HG02678 (cell line): ENCODE measurements around the gene RNU1-4.
"Not testable (repeated sequence)": the region's sequence is repeated elsewhere in the genome, so short reads cannot be mapped to it uniquely, and the experiment has no call there.

ENCODE experiments used
- ATAC-seq: cut with Tn5 transposase; IDR thresholded peaks from one replicate; pipeline ENCODE4 v1.9.1; 2021; ENCODE audit warnings: mild to moderate bottlenecking, moderate library complexity; ENCODE audit not compliant: unreplicated experiment

RNU1-4 gene

DNA sequence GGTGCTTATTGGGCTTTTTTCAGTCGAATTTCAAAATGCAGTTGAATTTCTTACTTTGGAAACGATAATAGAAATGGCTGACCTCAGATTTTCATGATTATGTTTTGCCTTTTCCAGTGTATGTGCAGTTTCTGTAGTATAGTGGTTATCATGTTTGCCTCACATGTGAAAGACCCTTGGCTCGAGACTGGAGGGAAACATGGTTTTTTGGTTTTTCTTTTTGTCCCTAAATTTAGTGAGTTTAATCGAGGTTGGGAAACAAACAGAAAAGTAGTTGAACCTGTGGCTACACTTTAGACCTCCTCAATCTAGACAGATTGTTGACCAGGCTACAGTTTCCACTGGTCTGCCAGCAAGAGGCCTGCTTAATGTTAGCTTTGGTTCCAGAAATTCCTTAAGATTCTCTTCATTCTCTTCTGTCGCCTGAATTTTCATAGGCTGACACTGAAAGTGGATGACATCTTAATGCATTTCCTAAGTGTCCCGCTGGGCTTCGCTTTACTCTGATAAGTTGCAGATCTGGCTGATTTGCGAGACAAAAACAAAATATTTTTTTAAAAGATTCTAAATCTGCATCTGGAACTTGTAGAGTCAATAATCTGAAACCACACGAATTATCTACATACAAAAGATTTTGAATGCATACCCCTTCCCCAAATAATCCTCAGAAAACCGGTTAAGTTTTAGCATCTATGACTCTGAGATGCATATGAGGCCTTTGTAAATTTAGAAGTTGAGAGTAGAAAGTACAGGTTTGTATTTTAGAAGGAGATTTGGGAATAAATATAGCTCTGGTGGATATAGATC, 14.7 kb upstream of the RNU1-4 start:
- not testable (repeated sequence) for ATAC-seq

DNA sequence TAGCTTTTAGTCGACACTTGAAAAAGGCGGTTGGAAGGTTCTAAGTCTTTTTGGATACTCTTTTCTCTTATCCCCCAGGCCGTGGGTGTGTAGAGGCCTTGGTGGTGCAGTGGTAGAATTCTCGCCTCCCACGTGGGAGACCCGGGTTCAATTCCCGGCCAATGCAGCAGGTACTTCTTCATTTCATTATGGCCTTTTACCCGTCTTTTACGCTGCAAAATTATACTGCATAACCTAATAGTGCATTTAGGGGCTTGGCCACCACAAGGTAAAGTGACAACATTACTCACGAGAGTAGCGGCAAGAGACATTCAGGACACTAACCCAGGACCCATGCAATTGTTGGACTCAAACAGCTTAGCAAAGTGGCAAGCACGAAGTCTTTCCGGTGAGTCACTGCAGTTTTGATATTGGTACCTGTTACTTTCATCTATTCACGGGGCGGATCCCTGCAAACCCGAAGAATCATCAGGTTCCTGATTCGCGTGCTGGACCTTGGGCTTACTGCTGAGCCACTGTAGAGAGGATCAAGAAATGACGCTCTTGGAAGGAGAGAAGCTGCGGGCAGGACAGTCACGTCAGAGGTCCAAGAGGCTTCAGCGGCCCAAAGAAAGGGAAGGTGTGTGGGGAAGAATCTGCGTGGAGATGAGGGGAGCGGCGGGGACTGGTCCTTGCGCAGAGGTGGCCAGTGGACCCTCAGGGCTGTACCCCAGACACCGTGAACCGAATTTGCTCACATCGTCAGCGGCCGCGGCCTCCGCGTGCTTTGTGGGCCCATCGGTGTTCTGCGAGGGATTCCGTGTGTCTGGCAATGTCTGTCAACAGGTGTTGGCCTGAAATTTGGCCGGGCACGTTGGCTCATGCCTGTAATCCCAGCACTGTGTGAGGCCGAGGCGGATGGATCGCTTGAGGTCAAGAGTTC, 12.9 kb upstream of the RNU1-4 start:
- no peak for ATAC-seq

DNA sequence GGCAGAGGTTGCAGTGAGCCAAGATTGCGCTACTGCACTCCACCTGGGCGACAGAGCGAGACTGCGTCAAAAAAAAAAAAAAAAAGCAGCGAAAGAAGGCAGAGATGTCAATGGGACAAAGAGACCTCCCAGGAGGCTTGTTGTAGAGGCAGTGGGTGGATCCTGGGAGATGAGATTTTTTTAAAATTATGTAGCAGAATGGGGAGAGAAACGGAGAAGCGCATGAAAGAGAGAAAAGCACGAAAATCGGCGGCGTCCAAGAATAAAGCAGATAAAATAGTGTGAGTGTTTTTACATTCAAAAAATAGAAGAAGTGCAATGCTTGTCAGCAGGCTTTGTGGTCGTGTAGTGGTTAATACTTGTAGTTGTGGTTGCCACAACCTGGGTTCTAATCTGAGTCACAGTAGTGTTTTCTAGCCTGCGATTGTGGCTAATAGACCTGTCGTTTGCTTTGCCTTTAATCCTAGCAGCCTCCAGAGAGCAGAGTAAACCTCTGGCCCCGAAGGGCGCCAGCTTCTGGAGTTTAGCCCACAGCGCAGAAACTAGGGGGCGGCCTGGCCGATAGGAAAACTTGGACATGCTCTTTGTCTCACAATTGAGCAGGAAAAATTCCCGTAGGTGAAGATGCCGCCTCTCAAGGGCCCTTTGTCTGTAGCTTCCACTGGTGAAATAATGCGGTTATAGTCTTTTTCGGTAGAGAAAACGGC, 11.9 kb upstream of the RNU1-4 start:
- not testable (repeated sequence) for ATAC-seq

DNA sequence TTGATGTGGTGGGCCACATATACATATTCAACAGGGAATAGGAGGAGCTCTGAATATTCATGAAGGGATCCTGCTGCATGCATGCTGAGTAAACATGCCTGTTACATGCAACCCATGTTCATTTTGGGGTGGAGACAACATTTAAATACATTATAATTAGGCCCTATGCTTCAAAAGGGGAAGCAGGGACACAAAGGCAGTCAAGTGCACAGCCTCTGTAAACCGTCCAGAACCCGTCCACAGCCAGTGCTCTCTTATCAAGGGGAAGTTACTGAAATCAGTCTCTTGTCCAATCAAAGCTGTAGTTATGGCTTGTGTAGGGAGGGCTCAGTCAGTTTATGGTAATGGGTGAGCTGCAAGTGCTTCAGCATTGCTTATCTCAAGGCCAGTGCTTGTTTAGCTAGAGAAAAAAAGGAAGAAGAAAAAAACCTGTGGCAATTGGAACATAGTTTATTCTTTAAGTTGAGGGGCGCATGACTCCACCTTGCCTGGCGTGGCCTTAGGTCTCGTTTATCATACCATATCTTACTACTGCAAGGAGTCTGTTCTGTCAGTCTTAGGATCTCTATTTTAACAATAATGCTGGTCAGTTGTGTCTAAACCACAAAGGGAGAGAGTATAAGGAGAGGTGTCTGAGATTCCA, 7.9 kb upstream of the RNU1-4 start:
- ATAC-seq, result not testable (repeated sequence)

DNA sequence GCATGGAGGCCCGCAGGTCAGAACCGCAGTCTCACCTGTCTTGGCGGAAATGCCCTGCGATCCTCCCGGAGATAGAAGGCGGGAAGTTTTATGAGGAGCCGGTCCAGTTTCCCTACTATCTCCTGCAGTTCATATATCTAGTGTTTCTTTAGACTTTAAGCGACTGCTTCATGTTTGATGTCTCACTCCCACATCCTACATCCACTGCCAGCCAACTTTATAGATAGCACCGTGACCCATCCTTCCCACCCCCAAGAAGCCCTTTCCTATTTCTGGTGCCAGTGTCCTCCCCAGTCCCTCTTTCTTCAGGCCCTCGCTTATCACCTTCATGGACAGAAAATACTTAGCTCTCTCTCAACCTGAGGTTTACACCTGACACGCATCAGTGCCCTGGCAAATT, 914 bp downstream of the RNU1-4 start:
- ATAC-seq, result not testable (repeated sequence)

DNA sequence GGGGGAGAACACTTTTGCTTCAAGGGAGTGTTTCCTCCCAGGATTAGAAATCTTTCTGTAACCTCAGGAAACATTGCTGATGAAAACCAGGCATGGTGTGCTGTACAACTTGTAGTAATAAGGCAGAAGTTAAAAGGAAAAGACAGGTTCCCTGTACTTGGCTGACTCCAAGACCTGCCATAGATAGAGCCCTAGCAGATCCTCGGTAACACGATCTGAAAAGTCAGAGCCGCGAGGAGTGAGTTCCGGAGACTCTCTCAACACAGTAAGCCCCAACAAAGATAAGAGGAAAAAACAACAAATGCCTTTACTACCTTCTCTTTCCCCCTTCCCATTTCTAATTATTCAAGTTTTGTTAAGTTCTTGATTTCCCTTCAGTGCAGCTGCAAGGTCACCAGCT, 7.3 kb downstream of the RNU1-4 start:
- not testable (repeated sequence) for ATAC-seq

DNA sequence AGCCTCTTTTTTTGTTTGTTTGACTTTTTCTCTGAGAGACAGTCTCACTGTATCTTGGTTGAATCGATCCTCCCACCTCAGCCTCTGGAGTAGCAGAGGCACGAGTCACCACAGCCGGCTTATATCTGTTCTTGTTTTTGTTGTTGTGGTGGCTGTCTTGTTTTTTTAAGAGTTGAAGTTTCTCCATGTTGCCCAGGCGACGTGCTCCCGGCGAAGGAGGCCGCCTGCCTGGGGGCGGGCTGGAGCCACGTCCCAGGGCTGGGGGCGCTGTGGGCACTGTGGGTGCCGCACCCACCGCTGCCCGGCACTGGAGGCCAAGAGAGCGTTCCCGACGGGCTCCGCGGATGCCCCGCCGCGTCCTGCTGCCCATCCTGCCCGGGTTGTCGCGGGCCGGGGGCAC, 8.4 kb downstream of the RNU1-4 start:
- not testable (repeated sequence) for ATAC-seq

DNA sequence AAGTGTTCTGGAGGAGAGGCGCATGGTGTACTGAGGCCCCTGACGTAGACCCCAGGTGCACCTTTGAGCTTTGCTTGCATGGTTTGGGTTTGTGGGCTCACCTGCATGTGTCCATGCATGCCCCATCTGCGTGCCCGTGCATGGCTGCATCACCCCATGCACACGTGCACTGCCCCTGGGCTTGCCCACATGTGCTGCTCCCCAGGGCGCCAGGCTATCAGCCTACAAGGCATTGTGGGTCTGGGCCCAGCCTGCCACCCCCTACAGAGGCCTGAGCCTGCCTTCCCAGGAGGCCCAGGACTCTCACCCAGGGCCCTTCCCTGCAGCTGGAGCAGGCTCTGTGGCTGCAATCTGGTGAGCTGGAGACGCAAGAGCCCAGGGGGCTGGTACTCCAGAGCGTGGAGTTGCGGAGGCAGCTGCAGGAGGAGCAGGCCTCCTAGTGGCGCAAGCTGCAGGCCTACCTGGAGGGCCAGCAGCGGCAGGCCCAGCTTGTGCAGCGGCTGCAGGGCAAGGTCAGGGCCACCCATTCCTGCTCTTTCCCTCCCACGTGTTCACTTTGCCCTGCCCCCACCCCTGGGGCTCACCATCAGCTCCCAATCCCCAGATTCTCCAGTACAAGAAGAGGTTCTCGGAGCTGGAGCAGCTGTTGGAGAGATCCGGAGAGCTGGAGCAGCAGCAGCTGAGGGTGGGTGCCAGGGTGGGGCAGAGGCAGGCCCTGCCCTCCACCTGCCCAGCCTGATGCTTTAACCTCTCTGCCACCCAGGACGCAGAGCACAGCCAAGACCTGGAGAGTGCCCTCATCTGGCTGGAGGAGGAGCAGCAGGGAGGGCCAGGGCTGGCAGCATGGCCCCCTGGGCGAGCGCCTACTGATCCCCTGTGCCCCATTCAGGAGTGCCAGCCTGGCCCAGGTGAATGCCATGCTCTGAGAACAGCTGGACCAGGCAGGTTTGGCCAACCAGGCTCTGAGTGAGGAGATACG, 9.9 kb downstream of the RNU1-4 start:
- ATAC-seq, result not testable (repeated sequence)

DNA sequence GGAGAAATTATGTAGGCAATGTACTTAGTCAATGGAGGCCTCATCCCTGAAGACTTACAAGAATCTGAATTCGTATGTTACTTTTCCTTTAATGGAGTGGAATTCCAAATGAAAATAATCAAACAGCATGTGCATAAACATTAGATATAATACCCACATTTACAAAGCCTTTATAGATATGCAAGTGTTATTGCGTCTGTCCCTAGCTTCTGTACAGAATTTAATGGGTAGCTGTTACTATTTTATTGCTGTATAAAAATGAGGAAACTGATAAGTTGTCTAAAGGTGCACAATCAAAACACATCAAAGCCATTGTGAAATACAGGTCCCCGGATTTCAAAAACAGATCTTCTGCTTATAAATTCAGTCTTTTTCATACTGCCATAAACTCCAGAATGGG, 12.5 kb downstream of the RNU1-4 start:
- not testable (repeated sequence) for ATAC-seq

DNA sequence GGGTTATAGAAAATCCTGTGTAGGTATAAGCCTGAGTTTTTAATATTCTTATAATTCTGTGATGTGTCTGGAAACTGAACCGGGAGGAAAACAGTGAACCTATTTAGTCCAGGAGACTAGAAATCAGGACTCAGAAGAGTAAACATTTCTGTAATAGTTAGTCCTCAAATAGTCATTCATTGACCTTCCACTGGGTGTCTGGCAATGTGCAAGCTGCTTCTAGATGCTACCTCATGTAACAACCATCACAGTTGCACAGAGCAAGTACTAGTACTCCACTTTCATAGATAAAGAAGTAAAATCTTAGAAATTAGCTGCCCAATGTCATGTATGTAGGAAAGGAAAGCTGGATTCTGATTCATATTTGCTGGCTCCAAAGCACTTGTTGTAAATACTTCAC, 15.1 kb downstream of the RNU1-4 start:
- ATAC-seq, result not testable (repeated sequence)

DNA sequence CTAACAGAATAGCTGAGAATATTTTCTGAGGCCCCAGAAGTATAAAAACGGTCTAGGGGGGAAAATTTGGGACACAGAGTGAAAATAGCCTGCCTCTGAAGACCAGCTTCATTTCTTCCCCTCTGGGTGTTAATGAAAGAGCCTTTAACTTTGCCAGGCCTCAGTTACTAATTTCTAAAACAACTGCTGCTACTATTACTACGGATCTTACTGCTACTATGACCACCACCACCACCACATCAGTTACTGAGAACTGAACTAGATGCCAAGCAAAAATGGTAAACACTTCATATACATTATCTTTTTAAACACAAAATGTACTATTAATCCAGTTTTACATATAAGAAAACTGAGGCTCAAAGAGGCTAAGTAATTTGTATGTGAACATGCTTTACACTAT, 15.6 kb downstream of the RNU1-4 start:
- not testable (repeated sequence) for ATAC-seq

DNA sequence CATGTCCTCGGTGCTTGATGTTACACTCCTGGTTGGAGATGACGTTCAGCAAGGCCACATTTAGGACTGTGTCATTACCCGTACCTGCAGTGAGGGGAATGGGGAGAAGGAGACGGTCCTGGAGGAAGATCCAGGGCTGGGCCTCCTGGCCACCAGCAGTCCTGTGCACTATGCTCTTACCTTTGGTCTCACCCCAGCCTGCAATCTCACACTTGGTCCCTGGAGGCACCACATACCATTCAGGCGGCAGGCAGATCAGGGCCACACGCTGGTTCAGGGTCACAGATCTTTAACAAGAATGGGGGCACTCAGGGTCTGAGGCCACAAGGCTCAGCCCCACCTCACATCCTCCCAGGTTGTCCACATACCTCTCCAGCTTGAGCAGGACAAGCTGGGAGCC, 17.3 kb downstream of the RNU1-4 start:
- ATAC-seq, result not testable (repeated sequence)

DNA sequence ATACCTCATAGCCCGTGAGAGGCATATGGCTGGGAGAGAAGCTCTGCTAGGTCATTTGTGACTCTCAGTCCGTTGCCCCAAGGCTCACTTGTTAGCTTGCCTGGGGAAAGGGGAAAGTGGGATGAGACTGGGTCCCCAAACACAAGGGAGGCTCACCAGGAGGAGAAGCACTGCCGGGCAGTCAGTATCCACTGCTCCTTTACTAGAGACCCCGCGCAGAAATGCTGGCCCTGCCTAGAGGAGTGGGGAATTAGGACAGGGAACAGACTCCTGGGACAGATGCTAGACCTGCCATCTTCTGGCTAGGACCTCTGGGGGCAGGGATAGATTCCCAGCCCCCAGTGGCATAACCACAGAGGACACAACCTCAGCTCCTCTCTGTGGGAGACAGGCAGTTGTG, 17.7 kb downstream of the RNU1-4 start:
- ATAC-seq, result not testable (repeated sequence)

DNA sequence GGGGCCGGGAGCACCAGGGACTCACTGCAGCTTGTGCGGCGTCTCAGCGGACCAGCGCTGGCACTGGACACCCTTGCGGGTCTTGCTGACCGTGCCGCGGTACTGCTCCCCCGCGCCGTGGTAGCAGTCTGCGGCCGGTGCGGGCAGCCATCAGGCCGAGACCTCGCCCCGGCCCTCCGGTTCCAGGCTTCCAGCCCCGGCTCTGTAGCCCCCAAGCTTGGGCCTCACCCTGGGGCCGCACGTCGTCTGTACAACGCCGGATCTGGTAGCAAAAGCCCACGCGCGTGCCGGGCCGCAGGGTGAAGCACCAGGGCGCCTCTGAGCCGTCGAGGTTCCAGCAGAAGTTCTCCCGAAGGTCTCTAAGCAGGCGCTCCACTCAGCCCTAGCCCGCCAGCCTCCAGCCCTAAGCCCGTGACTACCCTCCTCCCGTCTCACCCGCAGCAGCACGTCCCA, 18.8 kb downstream of the RNU1-4 start:
- ATAC-seq, result not testable (repeated sequence)

DNA sequence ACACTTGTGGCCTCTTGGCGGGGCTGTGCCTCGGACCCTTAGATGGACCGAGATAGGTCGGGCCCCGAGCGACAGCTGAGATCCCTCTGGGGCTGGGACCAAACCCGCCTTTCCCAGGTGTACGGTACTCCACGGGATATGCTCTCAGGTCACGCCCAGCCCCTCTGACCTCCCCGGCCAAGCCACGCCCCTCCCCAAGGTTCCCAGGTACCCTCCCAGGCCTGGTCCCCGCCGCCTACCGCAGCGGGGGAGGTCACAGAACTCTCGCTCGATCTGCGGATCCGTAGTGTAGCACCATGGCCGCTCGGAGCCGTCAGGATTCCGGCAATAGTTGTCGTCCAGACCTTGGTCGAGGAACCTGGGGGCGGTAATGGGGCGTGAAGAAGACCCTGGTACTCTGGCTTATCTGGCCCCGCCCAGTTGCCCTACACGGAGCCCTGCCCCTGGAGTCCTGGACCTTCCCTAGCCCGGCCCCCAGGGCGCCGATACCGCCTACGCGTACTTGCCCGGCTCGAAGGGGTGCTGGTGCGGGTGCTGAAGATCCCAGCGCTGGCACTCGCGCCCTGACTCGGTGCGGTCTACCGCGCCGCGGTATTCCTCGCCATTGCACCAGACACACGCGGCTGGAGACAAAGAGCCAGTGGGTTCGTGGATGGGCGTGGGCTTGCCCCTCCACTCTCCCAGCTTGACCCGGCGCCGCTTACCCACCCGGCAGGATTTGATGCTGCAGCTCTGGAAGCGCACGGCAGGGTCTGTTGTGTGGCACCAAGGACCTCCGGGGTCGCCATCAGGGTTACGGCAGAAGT, 19.5 kb downstream of the RNU1-4 start:
- ATAC-seq, result not testable (repeated sequence)

DNA sequence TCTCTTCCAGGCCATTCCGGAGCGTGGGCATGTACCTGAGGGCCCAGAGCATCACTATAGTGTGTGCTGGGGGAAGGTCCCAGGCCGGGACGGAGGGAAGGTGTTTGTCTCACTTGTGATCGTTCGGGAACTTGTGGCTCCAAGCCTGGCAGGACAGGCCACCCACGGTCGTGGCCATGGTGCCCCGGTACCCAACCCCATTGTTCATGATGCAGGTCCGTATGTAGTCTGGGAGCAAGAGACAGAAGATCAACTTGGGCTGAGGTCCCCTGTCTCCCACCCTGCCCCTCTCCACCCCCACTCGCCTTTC, 20.1 kb downstream of the RNU1-4 start:
- ATAC-seq, result not testable (repeated sequence)

DNA sequence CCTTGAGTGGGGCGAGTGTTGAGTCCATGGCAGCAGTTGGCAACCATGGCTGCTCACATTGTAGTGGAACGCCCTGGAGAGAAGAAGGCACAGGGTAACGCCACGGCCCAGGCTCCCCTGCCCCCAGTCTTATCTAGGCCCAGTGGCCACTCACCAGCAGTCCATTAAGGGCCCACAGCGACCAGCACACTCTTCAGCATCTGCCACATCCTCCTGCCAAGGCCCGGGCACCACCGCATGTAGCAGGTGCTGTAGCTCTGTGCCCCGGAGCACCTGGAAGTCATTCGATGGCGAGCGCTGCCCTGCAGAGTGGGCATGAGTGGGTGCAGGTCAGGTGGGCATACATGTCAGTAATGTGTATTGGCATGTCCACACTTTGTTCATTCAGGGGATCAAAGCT, 20.5 kb downstream of the RNU1-4 start:
- ATAC-seq, result not testable (repeated sequence)

DNA sequence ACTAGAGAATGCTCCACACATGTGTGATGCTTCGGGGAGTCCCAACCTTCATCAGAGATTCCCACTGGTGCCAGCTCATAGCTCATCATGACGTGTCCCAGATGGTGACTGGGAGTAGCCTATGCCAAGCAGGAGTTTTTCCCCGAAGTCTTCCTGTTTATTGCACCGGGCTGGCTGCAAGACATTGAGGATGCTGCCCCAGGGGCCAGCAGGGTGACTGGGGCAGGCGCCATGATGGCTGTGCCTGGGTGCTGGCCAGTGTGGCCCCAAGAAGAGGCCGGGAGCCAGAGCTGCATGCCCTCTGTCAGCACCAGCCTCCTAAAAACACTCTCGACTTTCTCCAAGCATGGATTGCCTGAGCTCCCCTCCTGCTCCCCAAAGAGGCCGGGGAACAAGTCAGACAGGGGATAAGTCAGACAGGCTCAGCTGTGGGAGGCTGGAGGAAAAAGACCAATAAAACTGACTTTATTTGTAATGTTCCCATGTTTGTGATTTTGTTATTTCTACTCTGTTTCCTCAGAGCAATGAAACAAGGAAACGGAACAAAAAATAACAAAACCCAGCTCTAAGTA, 24.0 kb downstream of the RNU1-4 start:
- ATAC-seq, result not testable (repeated sequence)
